ENCODE data around the gene NKAIN2. TPM values are rescaled to one million over a fixed set of nuclear protein-coding genes. Genes with fewer than 3 reads are reported as not detected.

NKAIN2 gene
- total RNA-seq, 1 experiment from 2014 or later, result 1.1 TPM

DNA sequence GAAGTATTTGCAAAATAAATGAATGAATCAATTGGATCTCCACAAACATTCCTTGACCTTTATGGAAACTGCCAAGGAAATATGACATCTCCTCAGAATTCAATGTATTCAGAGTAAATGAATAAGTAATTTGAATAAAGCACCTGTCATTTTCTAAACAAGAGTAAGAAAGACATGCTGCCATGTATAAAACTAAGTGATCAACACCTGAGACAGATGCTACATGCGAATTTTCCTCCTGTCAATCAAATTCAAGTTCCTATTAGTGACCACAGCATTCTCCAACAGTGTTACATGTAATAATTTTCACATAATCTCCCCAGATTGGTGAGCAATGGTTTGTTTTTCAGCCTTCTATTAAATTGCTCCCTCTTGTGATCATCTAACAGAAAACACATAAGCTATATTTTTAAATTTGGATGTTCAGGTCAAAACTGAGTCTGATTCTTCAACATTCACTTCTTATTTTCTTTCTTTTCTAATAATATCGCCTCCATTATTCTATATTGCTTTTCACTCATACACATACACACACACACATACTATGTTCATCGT lies 995.4 kb downstream of the NKAIN2 start:
- DNase-seq, result no peak
- no peaks in the 10 kb centered on the region for H3K36me3 ChIP-seq (replicated peaks; ENCODE audit: control insufficient read depth, insufficient read depth, low read length)
- H3K4me3 ChIP-seq (ENCODE audit: insufficient read depth, low read depth, low read length), result no peak overlapping the region

DNA sequence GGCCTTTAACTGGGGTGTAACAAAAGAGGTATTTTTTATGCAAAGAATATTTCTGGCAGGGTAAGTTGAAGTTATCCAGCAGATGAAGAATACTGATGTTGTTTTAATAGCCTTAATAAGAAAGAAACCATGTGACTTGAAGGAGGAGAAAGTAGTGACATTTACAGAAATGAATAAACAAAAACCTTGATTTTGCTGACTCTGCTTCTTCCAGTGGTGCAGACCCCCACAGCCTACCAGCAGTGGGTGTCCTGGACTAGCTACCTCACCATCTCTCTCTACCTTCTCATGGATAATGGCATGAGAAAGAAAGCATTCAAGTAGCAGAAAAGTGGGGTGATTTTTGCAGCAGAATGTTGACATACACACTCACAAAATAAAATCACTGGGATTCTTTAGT lies 996.0 kb downstream of the NKAIN2 start:
- H3K27me3 ChIP-seq (ENCODE audit: control insufficient read depth, insufficient read depth, low read length), result no peaks in the 10 kb centered on the region
- H3K4me3 ChIP-seq (ENCODE audit: insufficient read depth, low read depth, low read length), result no peak overlapping the region
- DNase-seq, result no peak
- no peaks in the 10 kb centered on the region for H3K36me3 ChIP-seq (replicated peaks; ENCODE audit: control insufficient read depth, insufficient read depth, low read length)

More for the DNA sequence above, 995.4 kb downstream of the NKAIN2 start:
- no peaks in the 10 kb centered on the region for H3K27me3 ChIP-seq (ENCODE audit: control insufficient read depth, insufficient read depth, low read length)

DNA sequence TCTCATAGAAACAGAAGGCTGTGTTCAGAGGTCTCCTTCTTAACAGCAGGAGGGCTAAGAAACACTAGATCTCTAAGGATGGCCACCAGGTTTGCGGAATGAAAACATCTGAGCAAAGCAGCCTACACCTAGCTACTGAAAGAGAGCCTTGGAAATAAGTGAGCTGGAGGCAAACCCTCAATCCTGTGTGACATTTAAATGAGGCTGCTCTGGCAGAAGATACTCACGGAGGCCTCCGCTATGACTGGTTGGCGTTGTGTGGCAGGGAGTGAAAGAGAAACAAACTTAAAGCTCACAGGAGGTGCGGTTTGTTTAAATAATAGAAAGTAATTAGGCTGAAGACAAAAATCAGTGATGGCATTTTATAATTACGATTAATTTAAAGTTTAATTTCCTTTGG lies 996.6 kb downstream of the NKAIN2 start:
- H3K36me3 ChIP-seq (replicated peaks; ENCODE audit: control insufficient read depth, insufficient read depth, low read length), result no peaks in the 10 kb centered on the region
- H3K4me3 ChIP-seq (ENCODE audit: insufficient read depth, low read depth, low read length), result no peak overlapping the region
- no peaks in the 10 kb centered on the region for H3K27me3 ChIP-seq (ENCODE audit: control insufficient read depth, insufficient read depth, low read length)
- no peak for DNase-seq

DNA sequence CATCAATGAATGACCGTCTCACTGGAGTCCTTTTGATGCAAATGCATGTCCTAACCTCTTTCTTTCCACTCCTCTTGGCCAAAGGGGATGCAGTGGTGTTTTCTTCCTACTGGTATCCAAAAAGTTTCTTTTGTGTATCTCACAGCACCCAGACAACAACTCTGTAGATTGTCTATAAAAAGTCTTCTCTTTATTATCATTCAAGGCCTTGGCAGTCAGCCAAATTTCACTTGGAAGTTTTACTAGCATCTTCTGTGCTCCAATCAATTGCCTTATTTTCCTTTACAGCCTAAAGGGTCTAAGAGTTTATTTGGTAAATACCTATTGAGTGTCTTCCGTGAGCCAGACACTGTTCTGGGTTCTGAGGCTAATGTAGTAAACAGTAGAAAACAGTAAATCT lies 1008.4 kb downstream of the NKAIN2 start:
- Histone ChIP-seq H3K27me3 (ENCODE audit: control insufficient read depth, insufficient read depth, low read length) (no peaks in the 10 kb centered on the region), H3K4me3 (ENCODE audit: insufficient read depth, low read depth, low read length) (no peak overlapping the region), H3K36me3 (replicated peaks; ENCODE audit: control insufficient read depth, insufficient read depth, low read length) (no peaks in the 10 kb centered on the region)
- no peak for DNase-seq

DNA sequence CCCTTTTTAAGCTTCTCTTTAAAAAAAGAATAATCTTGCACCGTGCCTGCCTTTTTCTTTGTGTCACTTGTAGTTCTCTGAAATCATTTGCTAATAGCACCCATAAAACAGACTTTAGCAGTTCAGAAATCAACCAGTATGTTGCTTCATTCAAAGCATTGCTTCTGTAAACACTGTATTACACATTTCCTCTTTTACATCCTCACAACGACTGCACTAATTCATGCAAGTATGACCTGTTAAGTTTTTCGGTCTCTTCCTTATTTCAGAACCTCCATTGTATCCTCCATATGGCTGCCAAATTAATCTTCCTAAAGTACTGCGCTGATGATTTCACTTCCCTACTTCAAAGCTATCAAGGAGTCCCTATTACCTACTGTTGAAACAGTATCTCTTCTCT lies 1015.7 kb downstream of the NKAIN2 start:
- no peak for DNase-seq
- H3K36me3 ChIP-seq (replicated peaks; ENCODE audit: control insufficient read depth, insufficient read depth, low read length), result no peaks in the 10 kb centered on the region

DNA sequence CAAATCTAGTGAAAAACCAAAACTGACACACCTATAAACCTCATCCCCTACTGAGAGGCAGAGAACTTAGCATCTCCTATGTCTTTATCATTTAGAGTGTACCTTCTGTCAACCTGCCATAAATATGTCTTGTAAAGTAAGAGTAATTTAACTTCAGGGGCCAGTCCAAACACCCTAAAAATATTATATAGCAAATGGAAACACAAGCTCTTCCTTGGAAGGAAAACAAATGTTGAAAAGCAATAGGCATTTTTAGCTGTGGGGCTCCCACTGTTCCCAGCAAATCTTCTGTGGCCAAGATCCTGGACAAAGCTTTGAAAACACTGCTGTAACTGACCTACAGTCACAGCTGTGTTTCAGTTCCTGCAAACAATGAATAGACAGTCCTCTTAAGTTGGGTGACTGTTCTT lies 1018.5 kb downstream of the NKAIN2 start:
- no peak for DNase-seq
- Histone ChIP-seq H3K4me3 (ENCODE audit: insufficient read depth, low read depth, low read length) (no peak overlapping the region), H3K27me3 (ENCODE audit: control insufficient read depth, insufficient read depth, low read length) (no peaks in the 10 kb centered on the region), H3K36me3 (replicated peaks; ENCODE audit: control insufficient read depth, insufficient read depth, low read length) (no peaks in the 10 kb centered on the region)

More for the DNA sequence above, 1015.7 kb downstream of the NKAIN2 start:
- no peaks in the 10 kb centered on the region for H3K27me3 ChIP-seq (ENCODE audit: control insufficient read depth, insufficient read depth, low read length)
- no peak overlapping the region for H3K4me3 ChIP-seq (ENCODE audit: insufficient read depth, low read depth, low read length)

DNA sequence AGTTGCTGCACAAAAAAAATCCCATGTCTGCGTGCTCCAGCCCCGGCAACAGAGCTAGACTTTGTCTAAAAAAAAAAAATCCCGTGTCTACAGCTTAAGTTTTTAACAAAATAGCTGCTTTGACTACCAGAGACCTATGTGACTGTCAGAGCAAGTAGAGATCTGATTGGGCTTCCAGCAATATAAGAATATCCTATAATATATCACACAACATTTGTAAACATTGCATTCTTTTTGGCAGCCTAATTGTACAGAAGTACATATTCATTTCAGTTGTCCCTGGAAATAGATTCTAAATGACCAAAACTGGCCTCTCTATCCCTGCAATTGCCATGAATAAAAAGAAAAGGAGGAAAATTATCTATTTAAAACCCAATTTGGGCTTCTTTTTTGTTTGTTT lies 1019.1 kb downstream of the NKAIN2 start:
- H3K36me3 ChIP-seq (replicated peaks; ENCODE audit: control insufficient read depth, insufficient read depth, low read length), result no peaks in the 10 kb centered on the region

DNA sequence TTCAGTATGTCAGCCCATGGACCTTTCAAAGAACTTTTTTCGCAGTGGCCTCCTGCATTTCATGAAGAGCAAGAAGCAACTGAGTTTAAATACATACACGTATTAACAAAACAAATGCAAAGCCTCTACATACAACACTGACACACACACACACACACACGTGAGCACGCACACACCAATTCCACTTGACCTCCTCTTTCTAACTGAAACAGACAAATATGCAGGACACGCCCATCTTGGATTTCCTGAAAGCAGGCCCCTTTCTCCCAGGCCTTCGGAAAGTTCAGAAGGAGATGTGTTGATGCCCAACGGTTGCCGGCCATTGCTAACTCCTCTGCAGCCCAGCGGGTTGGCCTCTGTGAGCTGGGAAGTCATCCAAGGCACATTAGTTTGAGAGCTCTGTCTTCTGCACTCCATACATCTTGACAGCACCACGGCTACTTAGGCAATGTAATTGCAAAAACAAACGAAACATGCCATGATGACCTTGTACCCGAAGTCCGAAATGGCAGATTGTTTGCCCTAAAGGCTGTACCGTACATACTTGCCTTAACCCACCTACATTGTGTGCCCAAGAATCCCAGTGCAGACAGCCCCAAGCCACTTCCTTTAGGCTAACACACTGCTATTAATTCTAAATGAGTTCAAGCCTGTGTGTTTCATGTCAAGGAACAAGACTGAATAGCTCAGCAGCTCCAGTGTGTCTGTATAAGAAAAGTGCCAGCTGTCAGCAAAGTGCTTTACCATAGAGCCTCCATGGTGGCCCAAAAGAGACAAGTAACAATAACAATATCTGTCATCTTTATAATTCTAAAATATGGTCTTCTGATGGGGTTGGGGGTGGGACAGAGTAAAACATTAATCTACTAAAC lies 1019.8 kb downstream of the NKAIN2 start:
- Histone ChIP-seq H3K4me3 (ENCODE audit: insufficient read depth, low read depth, low read length) (no peak overlapping the region), H3K36me3 (replicated peaks; ENCODE audit: control insufficient read depth, insufficient read depth, low read length) (no peaks in the 10 kb centered on the region), H3K27me3 (ENCODE audit: control insufficient read depth, insufficient read depth, low read length) (no peaks in the 10 kb centered on the region)
- DNase-seq, result no peak

More for the DNA sequence above, 1019.1 kb downstream of the NKAIN2 start:
- no peak for DNase-seq
- H3K27me3 ChIP-seq (ENCODE audit: control insufficient read depth, insufficient read depth, low read length), result no peaks in the 10 kb centered on the region
- no peak overlapping the region for H3K4me3 ChIP-seq (ENCODE audit: insufficient read depth, low read depth, low read length)

DNA sequence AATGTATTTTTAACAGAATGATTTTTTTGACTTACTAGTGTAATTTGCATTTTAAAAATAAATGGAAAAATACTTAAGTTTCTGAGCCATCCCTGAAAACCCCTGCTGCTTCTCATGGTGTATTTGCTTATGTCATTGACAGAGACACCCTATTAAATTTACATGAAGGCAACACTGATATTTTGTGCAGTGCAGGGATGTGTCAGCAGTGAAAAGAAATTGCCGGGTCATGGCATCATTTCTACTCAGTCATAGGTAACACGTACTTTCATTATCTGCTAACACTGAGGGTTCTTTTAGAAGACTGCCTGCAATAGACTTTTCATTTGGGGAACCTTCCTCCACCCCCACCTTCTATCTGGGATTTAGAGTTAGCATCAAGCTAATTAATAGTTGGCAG lies 1021.9 kb downstream of the NKAIN2 start:
- Histone ChIP-seq H3K36me3 (replicated peaks; ENCODE audit: control insufficient read depth, insufficient read depth, low read length) (no peaks in the 10 kb centered on the region), H3K27me3 (ENCODE audit: control insufficient read depth, insufficient read depth, low read length) (no peaks in the 10 kb centered on the region), H3K4me3 (ENCODE audit: insufficient read depth, low read depth, low read length) (no peak overlapping the region)
- no peak for DNase-seq

DNA sequence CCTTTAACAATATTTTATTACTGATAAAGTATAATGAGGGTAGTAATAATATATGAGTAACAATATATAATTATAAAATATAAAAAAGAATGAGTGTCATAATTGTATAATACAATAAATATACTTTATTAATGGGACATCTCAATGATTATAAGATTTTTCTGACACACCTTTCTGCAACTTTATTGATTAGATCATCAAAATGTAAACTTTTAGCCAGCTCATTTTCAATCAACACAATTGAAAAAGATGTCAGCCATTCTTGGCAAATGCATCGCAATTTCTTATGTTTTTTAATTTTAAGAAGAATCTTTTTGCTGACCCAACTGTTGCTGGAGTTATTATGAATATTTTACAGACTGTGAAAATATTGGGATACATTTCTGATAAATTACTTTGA lies 1026.2 kb downstream of the NKAIN2 start:
- H3K27me3 ChIP-seq (ENCODE audit: control insufficient read depth, insufficient read depth, low read length), result no peaks in the 10 kb centered on the region
- DNase-seq, result no peak
- H3K36me3 ChIP-seq (replicated peaks; ENCODE audit: control insufficient read depth, insufficient read depth, low read length), result no peaks in the 10 kb centered on the region
- no peak overlapping the region for H3K4me3 ChIP-seq (ENCODE audit: insufficient read depth, low read depth, low read length)

DNA sequence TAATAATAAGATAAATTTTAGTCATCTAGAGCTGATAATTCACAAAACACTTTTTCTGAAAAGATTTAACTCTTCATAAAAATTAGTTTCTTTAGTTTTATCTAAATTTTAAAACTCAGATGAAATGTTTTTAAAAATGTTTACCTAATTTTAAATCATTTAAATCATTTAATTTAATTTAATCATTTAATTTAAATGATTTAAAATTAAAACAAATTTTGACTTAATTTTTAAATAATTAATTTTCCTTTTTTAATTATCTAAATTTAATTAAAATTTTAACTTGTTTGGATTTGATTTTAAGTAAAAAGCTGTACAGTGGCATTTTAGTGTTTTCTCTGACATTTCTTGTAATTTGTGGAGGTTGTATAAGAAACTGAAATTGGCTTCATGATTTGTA lies 1026.8 kb downstream of the NKAIN2 start:
- Histone ChIP-seq H3K36me3 (replicated peaks; ENCODE audit: control insufficient read depth, insufficient read depth, low read length) (no peaks in the 10 kb centered on the region), H3K27me3 (ENCODE audit: control insufficient read depth, insufficient read depth, low read length) (no peaks in the 10 kb centered on the region), H3K4me3 (ENCODE audit: insufficient read depth, low read depth, low read length) (no peak overlapping the region)
- no peak for DNase-seq

DNA sequence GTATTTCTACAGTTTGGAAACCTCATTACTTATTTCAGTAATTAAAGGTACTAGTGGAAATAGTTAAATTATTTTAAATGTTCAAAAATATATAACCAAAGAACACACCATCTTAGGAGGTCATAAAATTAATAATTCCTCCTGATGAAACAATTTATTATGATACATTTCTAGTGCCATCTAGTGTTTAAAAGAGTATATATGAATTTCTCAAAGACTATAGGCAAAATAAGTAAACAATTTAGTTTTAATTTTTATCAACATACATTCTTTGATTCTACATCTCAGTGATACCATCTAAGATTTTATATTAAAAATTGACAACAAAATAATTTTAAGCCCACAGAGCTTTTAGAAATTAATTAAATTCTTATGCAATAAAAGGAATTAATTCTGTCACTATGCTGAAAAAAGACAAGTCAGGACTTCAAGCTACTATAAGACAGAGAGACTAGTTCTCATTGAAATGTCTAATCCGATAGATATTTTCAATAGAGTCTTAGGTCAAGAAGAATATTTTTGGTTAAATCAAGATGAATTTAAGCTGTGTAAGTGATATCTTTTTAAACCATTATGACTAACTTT lies 1050.8 kb downstream of the NKAIN2 start:
- DNase-seq, result no peak
- Histone ChIP-seq H3K4me3 (ENCODE audit: insufficient read depth, low read depth, low read length) (no peak overlapping the region), H3K36me3 (replicated peaks; ENCODE audit: control insufficient read depth, insufficient read depth, low read length) (no peaks in the 10 kb centered on the region), H3K27me3 (ENCODE audit: control insufficient read depth, insufficient read depth, low read length) (no peaks in the 10 kb centered on the region)

DNA sequence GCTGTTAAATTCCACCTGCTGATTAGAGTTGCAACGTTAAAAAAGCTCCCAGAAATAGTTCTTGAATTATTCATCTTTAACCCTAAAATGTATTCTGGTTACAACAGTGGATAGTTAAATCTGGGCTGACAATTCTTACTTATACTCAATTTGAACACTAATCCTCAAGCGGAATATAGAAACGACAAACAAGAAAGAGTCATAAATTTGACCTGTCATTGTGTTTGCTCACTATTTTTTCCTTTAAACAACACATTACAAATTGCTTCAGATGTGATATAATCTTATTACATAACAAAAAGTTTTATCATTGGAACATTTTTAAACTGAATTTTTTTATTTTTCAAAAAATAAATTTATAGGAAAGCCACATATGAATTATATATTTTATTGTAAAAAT lies 1054.1 kb downstream of the NKAIN2 start:
- H3K27me3 ChIP-seq (ENCODE audit: control insufficient read depth, insufficient read depth, low read length), result no peaks in the 10 kb centered on the region
- no peaks in the 10 kb centered on the region for H3K36me3 ChIP-seq (replicated peaks; ENCODE audit: control insufficient read depth, insufficient read depth, low read length)
- no peak overlapping the region for H3K4me3 ChIP-seq (ENCODE audit: insufficient read depth, low read depth, low read length)
- DNase-seq, result no peak

DNA sequence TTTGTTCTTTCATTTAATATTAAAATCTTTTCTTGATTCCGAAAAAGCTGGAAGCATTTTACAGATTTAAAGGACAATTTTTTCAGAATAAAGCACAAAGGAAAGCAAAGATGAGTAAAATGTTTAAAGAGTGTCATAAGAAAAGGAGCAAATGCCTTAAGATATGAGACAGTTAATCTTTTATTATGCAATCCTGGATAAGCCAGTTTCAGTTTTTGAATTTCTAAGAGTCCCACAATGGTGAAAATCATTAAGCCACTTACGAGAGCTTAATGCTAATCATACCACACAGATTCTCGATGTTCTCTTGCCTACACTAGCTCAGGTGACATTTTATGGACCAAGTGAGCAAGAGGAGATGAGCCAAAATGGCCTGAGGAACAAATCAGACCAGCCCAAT lies 1054.9 kb downstream of the NKAIN2 start:
- DNase-seq, result no peak
- H3K27me3 ChIP-seq (ENCODE audit: control insufficient read depth, insufficient read depth, low read length), result no peaks in the 10 kb centered on the region
- no peaks in the 10 kb centered on the region for H3K36me3 ChIP-seq (replicated peaks; ENCODE audit: control insufficient read depth, insufficient read depth, low read length)
- H3K4me3 ChIP-seq (ENCODE audit: insufficient read depth, low read depth, low read length), result no peak overlapping the region

DNA sequence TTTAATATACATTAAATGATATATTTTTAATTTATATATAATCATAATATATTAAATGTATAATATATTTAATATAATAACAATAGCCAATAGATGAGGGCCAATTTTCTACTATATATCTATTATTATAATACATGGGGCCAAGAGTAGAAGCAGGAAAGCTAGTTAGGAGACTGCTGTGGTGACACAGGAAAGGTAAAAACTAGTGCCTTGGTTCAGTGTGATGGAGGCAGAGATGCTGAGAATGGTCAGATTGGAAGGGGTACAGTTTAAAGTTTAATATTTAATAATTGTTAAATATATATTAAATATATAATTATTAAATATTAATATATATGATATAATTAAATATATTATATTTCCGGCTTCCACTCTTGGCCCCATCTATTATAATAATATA lies 1055.7 kb downstream of the NKAIN2 start:
- Histone ChIP-seq H3K4me3 (ENCODE audit: insufficient read depth, low read depth, low read length) (no peak overlapping the region), H3K27me3 (ENCODE audit: control insufficient read depth, insufficient read depth, low read length) (no peaks in the 10 kb centered on the region), H3K36me3 (replicated peaks; ENCODE audit: control insufficient read depth, insufficient read depth, low read length) (no peaks in the 10 kb centered on the region)
- DNase-seq, result no peak

All from H7 (cell line).